Stimulated activated CD4-positive, alpha-beta T cell treated with anti-CD3 and anti-CD28 coated beads, Interleukin-1b, Interleukin-23, amount 100 ng/mL, for 48 hours (primary cell): Measurements from ENCODE around the gene PTPRCAP.

Source experiments
- DNase-seq: peaks from one replicate; pipeline ENCODE4 v3.0.0-alpha.2; 2020

PTPRCAP gene

DNA sequence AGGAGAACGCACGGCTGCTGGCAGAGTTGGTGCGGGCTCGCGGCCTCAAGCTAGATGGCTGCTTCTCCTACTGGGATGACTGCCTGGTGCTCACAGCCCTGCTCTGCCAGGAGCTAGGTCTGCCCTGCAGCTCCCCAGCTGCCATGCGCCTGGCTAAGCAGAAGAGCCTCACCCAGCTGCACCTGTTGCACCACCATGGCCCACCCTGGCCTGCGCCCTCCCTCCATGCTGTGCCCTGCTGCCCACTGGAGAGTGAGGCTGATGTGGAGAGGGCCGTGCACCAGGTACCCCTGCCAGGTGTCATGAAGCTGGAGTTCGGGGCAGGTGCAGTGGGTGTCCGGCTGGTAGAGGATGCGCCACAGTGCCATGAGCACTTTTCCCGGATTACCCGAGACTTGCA lies 14.0 kb downstream of the PTPRCAP start:
- no peak for DNase-seq

DNA sequence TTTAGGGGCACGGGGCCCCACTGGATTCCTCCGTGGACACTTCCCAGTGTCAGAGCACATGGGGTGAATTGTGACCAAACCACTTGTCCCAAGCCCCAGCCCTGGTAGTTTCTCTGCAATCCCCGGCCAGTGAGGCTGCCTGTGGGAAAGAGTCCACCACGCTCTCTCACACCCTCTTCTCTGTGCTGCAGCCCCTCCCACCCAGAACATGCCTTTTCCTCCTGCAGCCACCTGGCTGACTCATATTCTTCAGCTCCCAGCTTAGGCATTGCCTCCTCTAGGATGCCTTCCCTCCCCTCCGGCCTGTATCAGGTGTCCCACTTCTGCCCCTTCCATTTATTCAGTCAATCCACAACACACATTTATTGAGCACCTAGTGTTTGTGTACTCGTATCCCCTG lies 14.6 kb downstream of the PTPRCAP start:
- no peak for DNase-seq

DNA sequence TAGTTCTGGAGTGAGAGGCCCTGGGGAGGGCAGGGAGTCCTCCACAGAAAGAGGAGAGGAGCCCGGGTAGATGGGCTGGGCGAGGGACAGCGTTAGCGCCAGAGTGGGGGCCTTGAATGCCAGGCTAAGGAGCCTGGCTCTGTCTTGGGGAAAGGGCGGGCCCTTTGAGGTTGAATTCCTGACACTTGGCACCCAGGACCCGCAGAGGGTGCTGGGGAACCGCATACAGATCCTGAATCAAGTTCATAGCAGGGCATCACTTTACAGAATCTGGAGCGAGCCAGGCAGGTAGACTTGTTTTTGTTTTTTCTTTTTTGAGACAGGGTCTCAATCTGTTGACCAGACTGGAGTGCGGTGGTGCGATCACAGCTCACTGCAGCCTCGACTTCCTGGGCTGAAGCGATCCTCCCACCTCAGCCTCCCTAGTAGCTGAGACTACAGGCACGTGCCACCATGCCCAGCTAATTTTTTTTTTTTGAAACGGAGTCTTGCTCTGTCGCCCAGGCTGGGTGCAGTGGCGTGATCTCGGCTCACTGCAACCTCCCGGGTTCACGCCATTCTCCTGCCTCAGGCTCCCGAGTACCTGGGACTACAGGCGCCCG lies 16.0 kb downstream of the PTPRCAP start:
- no peak for DNase-seq

DNA sequence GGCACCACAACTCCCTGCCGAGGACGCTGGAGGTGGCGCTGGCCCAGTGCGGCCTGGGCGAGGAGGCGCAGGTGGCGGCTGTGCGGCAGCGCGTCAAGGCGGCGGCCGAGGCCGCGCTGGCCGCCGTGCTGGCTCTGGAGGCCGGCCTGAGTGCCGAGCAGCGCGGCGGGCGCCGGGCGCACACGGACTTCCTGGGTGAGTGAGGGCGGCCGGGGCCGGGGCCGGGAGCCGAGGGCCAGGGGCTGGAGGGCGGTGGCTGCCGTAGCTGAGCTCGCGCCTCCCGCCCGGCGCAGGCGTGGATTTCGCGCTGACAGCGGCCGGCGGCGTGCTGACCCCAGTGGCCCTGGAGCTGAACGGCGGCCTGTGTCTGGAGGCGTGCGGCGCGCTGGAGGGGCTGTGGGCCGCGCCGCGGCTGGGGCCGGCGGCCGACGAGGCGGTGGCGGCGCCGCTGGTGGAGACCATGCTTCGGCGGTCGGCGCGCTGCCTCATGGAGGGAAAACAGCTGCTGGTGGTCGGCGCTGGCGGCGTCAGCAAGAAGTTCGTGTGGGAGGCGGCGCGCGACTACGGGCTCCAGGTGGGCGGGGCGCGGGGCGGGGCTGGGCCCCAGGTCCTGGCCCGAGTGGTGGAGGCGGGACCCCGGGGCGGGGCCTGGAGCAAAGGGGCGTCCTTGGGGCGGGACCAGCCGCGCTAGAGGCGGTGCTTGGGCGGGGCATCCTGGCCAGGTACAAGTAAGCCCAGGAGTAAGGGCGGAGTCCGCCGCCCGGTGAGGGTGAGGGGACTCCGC lies 16.6 kb downstream of the PTPRCAP start:
- DNase-seq: peak; percentile 97

DNA sequence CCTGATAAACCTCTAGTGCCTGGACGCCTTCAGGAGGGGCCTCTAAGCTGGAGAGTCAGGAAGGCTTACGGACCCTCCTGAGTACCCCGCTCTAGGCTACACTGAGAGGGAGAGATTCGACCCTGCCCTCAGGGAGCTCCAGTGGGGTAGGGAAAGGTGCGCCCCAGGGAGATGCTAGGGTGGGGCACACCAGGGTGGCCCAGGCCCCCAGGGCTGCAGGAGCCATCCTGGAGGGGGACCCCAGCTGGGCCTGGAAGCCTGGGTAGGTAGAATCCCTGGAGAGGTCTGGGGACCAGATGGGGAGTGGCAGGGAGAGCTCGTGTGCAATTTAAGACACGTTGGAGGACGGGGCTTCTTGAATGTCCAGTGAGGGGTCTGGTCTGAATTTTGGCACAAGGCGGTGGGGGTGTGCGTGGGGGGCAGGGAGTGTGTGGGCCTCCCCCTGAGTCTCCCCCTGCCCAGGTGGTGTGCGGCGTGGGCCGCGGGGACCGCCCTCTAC lies 17.3 kb downstream of the PTPRCAP start:
- no peak for DNase-seq

DNA sequence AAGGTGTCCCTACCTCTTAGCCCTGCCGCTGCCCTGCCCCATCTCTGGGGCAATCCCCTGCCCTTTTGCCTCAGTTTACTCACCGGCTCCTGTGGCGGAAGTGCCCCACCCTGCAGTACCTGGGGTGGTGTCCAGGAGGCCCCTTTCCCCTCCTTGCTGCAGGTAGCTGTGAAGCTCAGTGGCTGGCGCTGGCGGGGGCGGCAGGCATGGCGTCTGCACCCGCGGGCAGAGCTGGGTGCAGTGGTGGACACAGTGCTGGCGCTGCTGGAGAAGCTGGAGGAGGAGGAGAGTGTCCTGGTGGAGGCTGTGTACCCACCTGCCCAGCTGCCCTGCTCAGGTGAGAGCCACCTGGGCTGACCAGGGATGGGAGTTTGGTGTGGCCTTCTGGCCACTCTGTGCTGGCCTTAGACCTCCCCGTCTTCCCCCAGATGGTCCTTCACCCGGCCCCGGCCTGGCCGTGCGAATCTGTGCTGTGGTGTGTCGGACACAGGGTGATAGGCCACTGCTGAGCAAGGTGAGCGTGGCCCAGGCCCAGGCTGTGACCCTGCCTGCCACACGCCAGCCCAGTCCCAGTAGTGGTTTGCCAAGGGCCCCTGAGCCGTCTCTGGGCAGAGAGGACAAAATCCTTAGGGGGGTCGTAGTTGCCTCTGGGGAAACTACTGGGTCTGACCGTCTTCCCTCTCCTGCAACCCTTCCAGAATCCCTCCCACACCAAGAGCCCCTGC lies 18.0 kb downstream of the PTPRCAP start:
- DNase-seq: no peak

DNA sequence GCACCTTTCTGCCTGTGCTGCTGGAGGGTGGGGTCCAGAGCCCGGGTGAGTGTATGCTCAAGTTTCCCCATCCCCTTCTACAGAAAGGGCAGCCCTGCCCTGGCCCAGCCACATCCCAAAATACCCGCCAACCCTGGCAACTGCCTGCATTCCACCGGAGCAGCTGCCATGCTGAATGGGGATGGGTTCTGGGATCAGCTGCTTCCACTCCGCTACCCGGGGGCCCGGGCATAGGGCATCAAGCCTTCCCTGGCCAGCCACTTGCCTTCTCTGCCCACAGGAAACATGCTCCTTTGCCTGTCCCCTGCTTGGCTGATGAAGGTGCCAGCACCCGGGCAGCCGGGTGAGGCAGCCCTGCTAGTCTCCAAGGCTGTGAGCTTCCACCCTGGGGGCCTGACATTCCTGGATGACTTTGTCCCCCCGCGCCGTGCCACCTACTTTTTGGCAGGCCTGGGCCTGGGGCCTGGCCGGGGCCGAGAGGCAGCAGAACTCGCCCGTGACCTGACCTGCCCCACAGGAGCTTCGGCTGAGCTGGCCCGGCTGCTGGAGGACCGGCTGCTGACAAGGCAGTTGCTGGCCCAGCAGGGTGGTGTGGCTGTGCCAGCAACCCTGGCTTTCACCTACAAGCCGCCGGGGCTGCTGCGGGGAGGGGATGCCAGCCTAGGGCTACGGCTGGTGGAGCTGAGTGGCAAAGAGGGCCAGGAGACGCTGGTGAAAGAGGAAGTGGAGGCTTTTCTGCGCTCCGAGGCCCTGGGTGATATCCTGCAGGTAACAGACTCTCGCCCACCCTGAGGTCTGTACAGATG lies 18.8 kb downstream of the PTPRCAP start:
- DNase-seq: no peak

DNA sequence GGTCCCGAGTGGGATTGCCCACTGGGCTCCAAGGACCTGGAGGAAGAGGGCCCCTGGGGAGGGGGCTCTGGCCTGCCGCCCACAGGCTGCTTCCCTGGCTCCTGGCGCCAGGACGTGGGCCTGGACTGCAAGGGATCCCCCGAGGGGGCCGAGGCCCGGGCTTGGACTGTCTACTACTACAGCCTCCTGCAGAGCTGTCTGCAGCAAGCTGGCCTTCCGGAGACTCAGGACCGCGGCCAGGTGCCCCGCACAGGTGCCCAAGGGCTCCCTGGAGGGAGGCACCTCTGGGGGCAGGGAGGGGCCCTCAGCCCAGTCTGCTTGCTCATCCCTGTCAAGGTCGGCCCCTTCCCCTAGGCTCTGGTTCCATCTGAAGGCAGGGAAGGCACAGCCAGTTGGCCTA lies 20.1 kb downstream of the PTPRCAP start:
- no peak for DNase-seq

DNA sequence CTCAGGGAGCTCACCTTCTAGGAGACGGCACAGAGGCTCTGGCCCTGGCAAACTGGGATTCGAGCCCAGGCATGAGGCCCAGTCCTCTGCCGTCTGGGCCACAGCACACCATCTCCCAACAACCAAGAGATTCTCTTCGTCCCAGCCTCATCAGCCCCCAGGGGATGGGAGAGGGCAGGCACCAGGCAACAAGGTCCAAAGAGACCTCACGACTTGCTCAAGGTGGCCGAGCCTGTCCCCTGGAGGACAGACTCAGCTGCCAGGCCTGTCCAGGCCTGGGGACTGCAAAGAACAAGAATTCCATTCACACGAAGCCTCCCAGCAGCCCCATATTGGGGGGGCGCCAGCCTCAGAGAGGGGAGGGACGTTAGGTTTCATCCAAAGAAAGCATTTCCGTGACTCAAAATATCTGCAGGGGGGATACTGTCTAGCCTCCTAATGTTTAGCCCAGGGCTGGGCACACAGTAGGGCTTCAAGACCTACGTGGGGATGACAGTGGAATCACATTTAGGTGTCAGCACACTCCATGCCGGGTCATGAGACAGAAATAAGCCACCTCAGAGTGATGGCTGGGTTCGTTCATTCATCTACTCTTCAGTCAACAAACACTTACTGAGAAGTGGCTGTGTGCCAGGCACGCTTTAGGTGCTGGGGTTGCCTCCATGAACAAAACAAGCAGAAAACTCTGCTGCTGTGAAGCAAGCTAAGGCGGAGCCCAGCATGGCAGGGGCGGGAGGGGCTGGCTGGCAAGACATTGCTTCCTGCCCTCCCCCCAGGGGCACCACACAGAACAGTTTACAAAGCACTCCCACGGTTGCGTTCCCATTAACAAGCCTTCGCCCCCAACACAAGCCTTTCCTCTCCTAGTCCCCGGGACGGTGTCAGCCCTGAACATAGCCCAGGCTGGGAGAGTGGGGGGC lies 20.8 kb downstream of the PTPRCAP start:
- DNase-seq: peak; percentile 58

DNA sequence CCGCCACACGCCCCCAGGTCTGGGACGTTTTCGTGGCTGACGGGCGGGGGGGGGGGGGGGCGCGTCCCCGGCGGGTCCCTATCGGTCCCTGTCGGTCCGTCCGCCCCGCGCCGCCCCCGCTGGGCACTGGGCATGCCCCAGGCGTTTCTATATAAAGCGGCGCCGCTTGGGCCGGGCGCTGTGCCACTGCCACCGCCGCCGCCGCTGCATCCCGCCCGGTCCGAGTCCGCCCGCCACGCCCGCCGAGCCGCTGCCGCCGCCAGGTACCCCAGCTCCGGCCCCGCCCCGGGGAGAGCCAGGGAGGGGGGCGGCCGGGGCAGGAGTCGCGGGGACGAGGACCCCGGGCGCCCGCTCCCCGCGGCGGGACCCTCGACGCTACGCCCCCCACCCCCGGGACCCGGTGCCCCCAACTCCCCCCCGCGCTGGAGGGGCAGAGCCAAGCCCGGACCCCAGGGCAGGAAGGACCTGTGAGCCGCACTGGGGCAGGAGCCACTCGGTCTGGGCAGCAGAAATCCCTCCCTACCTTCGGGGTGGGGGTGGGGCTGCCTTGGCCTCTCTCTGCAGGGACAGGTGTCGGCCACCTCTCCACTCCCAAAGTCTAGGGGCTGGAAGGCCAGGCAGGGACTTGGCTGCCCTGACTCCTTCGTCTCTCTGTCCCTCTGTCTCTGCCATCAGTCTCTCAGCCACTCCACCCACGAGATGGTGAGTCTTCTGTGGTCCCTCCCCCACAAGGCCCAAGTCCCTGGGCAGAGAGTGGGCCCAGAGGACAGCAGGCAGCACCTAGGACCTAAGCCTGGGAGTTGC lies 21.8 kb downstream of the PTPRCAP start, which contains the start of gene CARNS1:
TSS of gene CARNS1 (plus strand) at position 178 of the 804 bp plus-strand sequence. CDS start at position 700, 522 bp downstream.
- no peak for DNase-seq

DNA sequence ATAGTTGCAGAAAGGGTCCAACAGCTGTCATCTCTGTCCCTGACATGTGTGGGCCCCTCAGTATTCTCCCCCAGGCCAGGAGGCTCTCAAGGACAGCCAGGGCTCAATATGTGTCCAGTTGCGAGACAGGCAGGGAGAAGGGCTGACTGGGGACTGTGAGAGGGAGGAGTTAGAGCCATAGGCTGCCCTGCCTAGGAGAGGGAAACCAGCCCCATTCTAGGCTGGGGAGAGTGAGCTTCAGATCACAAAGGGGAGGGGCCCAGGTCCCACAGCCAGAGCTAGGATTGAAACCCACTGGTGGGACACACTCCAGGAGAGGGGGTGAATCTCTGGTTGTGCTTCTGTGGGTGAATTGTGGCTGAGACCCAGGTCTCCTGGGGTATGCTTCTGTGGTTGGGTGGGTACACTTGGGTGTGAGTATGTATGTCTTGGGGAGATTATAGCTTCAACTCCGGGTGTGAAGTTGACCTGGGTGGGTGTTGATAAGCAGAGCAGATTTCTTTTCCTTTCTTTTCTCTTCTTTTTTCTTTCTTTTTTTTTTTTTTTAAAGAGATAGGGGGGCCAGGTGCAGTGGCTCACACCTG lies 24.1 kb downstream of the PTPRCAP start:
- DNase-seq: no peak

DNA sequence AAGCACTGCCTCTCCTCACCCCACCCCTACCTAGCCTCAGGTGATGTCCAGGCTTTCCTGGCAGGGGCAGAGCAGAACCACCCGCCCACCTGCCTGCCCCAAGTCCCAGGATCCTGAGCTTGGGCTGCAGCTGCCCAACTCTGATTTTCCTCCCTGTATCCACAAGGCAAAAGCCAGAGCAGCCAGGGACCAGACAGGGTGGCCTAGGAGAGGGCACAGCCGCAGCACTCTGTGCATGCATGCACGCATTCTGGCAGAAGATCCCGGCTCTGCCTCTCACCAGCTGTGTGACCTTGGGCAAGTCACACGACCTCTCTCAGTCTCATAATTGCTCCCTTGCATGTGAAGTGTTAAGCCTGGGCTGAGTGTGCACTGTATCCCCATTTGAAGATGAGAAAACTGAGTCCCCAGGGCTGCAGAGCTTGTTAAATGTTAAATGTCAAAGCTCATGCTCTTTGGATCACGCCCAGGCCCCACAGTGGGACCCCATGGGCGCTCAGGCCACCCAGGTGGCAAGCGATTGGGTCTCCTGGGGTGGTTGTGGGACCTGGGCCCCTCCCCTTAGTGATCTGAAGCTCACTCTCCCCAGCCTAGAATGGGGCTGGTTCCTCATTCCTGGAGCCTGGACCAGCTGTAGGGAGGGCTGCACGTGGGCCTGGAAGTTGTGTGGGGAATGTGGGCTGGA lies 24.8 kb downstream of the PTPRCAP start:
- DNase-seq: no peak

DNA sequence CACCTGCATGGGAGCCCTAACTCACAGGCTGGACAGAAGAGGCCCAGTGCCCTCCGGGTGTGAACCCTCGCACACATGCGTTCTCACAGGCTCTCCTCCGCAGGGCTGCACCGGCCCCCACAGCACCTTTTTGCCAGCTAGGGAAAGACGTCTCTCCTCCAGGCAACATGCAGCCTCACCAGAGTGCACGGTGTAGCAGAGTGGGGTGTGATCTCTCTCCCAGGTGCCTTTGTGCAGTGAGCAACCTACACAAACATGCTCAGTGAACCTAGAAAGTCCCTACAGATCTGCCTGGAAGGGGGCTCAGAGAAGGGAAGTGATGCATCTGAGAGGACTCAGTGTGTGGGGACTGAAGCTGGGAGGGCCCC lies 25.7 kb downstream of the PTPRCAP start:
- DNase-seq: no peak

DNA sequence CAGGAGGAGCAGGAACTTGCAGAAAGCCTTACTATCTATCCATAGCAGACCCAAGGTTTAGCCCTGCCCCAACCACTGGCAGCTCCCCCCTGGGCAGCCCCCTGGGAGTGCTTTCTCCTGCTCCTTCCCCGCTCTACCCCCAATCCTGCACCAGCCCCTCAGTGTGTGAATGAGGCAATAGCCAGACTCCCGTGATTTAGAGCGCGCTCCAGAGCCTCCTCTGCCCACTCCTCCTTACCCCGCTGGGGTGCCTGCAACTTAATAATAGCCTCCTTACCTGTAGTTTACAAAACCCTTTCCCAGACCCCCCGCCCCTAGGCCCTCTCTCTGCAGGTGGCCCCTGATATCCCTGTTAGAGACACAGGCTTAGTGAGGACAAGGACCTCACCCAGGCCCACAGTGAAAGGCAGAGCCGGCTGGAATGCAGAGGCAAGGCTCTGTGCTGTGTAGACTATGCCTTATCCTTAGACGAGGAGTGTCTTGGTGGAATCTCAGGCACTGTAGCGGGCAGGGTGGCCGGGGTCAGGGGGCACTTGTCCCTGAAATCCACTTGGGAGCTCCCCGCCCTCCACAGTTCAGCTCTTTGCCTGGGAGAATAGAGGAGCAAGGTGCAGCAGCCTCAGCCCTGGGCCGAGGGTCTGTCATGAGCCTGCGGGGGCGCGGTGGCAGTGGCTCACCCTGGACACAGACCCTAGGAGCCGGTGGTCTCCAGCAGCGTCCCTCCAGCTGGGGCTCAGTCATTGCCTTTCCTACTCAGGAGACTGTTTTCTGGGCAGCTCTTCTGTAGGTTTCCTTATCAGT lies 26.3 kb downstream of the PTPRCAP start:
- no peak for DNase-seq

DNA sequence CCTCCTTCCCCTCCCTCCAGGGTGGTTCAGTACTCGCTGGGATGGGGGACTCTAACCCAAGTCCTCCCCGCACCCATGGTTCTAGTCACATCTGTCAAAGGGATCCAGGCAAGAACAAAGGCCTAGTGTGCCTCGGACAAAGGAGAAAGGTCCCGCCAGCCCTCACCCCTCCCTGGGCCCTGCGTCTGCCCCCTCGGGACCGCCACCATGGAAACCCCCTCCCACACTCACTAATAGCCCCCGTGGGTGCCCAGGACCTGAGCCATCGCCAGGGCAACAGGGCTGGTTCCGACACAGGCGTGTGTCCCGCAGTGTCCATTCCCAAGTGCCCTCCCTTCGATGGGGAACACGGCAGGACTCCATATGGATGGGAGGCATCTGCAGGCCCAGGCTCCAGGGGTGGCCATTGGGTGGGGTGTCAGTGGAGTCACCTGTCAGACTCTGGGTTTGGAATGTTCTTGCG lies 27.1 kb downstream of the PTPRCAP start:
- no peak for DNase-seq

DNA sequence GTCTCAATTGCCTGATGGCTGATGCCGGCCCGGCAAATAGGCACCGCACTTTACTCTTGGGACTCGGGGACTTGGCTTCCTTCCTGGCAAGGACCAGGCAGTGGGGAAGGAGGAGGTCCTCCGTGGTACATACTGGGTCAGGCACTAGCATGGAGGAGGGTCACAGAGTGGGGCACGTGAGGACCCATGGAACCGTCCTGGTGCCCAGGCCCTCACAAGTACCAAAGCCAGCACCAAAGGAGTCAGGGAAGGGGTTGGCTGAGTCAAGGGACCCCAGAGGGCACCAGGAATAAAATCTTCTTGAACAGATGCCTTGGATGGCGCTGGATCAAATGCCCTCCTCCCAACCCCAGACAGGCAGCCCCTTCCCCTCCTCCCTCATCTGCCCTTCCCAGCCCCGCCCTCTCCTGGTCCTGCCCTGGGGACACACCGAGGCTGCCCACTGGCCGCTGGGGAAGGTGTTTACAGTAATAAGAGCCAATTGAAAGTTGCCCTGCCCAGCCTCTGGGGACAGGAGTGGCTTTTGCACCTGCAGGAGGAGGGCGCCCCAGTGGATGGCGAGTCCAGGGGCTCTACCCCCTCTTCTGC lies 27.6 kb downstream of the PTPRCAP start:
- no peak for DNase-seq

DNA sequence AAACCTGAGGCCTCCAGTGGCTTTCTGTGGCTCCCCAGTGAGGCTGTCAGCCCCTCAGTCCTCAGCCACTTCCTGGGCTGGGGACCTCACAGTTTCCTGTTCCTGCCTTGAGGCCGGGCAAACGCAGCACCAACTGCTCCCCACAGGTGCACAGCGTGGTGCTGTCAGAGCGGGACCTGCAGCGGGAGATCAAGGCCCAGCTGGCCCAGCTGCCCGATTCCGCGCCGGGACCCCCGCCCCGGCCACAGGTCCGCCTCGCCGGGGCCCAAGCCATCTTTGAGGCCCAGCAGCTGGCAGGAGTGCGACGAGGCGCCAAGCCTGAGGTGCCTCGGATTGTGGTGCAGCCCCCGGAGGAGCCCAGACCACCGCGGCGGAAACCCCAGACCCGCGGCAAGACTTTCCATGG lies 28.2 kb downstream of the PTPRCAP start:
- DNase-seq: peak; percentile 69

DNA sequence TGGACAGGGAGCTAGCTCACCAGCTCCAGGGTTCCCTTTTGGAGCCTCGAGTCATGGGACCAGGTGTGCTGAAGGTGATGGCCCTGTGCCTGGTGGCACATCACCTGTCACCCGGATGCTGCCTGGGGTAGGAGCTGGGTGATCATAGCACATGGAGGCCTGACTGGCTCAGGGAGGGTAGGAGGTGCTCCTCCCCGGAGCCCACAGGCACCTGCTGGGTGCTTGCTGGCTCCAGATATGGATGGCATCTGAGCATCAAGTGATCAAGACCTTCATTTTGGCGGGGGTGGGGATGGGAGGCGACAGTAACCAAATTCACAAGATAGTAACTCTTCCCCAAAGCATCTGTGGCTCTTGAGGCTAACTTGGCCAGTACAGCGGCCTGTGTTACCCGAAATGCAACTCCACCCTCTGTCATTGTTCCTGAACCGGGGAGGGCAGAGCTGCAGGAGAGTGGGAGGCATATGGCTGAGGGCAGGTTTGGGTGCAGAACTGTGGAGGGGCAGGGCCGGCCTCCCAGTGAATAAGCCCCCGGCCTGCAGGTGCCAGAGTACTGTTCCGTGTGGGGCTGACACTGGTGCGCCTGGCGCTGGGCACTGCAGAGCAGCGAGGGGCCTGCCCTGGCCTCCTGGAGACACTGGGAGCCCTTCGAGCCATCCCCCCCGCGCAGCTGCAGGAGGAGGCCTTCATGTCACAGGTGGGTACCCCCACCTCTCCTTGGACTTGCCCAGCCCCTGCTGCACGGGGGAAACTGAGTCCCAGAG lies 28.9 kb downstream of the PTPRCAP start:
- no peak for DNase-seq
